NT2/D1 (cell line): Measurements from ENCODE around the gene CDC42BPA.

Source experiments
- YY1 ChIP-seq: IDR thresholded peaks from 2 replicates; pipeline ENCODE4 v1.6.1; 2011; ENCODE audit not compliant: insufficient read length, insufficient read depth
- ZNF274 ChIP-seq: IDR thresholded peaks from 2 replicates; pipeline ENCODE4 v1.6.1; 2011; ENCODE audit warnings: mild to moderate bottlenecking, low read depth, low read length

DNA sequence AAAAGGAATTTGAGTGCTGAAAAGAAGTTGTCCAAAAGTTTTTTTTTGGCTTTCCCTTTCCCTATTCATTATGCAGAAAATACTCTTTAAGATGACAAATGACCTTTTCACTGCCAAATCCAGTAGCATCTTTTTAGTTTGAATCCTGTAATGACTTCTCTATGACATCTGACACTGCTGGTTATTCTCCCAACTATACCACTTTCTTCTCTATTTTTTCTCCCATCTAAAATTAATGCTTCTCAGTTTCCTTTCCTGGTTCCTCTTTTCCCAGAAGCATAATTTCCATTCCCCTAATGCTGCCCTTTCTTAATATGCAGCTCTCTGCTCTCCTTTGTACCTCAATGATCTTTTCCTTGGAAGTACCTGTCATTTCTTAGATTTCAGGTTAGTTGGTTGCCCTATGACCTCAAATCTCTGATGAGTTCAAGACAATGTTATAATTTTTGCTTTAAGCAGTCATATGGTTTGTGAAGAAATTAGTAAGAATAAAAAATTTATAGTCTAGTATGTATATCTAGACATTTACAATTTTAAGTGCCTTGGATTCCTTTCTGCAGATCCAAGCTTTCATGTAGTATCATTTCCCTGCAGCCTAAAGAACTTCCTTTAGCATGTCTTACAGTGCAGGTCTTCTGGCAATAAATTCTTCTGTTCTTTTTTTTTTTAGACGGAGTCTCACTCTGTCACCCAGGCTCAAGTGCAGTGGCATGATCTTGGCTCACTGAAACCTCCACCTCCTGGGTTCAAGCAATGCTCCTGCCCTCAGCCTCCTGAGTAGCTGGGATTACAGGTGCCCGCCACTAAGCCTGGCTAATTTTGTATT, 150.8 kb downstream of the CDC42BPA start:
- no peak for TF ChIP-seq YY1
- TF ChIP-seq ZNF274: no peak
